Putamen (tissue), 1 donor: ENCODE results near the gene MAD1L1.
"Not testable (repeated sequence)": the region's sequence is repeated elsewhere in the genome, so short reads cannot be mapped to it uniquely, and the experiment has no call there.

Experiments
- DNase-seq: peaks from one replicate; pipeline ENCODE4 v3.0.0-alpha.2; 2016; ENCODE audit warnings: low spot score

MAD1L1 gene

DNA sequence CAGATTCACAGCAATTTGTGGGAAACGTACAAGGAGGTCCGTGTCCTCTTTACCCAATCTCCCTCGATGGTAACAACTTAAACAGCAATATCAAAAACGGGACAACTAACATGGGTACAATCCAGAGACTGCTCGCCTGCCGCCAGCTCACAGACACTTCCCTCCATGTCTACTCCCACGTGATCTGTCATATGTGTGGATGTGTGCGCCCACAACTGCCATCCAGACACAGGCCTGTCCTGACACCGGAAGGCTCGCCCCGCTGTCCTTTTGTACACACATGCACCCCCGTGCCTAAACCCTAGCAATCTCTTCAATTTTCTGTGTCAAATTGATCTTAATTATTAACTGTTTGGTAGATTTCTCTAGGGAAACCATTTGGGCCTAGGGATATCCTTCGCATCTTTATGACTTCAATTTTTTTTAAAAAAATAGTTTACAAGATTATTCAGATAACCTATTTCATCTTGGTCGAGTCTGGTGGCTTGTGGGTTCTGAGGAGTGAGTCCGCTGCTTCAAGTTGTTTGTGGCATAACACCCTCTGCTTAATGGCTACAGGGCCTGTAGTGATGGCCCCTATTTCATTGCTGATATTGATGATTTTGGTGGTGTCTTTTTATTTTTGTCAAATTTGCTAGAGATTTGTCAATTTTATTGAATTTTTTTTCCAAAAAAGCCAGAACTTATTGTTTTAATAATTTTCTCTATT lies 260.6 kb downstream of the MAD1L1 start:
- no peak for DNase-seq

DNA sequence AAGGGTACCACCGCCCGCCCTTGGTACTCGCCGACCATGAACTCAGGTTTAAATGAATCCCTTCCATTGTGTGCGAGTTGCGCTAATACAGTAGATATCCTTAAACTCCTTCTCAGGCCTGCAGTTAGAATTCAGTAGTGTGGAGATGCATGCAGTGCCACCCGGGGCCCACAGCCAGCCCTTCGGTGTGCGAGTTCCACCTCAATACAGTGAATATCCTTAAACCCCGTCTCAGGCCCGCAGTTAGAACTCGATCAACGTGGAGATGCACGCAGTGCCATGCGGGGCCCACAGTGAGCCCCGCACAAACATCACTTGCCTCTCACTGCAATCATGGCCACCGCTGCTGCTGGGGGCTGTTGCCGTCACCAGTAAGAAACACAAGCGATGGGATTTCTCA lies 261.9 kb downstream of the MAD1L1 start:
- no peak for DNase-seq

DNA sequence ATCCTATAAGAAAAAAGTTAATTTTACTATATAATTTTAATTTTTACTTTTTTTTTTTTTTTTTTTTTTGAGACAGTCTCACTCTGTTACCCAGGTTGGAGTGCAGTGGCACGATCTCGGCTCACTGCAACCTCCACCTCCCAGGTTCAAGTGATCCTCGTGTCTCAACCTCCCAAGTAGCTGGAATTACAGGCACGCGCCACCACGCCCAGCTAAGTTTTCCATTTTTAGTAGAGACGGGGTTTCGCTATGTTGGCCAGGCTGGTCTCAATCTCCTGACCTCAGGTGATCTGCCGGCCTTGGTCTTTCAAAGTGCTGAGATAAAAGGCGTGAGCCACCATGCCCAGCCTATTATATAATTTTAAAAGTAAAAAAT lies 262.5 kb downstream of the MAD1L1 start:
- not testable (repeated sequence) for DNase-seq

DNA sequence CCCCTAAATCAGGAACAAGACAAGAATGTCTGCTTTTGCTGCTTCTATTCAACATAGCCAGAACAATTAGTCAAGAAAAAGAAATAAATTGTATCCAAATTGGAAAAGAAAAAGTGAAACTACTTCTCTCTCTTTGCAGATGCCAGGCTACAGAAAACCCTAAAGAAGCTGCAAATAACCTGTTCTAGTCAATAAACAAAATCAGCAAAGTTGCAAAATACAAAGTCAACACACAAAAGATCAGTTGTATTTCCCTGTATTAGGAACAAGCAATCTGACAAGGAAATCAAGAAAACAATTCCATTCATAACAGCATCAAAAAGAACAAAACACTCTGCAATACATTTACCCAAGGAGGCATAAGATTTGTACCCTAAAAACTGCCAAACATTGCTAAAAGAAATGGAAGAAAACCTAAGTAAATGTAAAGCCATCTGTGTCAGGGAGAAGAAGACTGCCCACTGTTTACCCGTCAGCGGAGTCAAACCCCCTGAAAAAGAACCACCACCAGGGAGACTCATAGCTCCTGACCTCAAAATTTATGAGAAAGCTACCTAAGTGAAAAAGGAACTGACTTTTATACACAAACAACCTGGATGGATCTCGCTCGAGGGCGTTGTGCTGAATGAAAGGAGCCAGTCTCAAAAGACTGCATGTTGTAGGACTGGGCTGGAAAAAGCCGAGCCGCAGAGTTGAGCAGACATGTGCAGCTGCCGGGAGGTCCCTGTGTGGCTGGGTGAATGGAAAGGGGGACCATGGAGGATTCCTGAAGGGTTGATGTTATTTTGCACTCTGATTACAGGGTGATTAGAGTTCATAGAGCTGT lies 263.1 kb downstream of the MAD1L1 start:
- DNase-seq = no peak

DNA sequence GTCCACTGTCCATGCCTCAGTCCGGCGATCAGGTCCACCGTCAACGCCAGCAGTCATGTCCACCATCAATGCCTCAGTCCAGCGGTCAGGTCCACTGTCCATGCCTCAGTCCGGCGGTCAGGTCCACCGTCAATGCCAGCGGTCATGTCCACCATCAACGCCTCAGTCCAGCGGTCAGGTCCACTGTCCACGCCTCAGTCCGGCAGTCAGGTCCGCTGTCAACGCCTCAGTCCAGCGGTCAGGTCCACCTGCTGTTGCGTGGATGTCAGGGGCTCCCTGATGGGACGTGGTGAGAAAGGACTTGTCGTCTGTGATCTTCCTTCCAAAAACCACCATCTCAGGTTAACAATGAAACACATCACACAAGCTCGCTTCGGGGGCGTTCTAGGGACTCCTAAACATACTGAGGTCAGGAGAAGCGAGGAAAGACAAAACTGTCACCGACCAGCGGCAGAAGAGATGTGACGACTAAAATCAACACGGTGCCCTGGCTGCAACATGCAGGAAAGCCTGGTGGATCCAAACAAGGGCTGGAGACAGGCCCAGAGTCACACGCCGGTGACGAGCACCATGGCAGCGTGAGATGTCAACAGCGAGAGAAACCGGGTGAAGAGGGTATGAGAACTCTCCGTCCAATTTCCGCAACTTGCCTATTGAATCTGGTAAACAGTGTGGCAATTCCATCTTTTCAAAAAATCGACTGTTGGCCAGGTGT lies 264.2 kb downstream of the MAD1L1 start:
- no peak for DNase-seq

- DNase-seq = no peak
Observed at GRCh38 chr7:1967512-1968396, 265.0 kb downstream of the MAD1L1 start.

GRCh38 chr7:1966631-1967200 lies 266.0 kb downstream of the MAD1L1 start:
- no peak for DNase-seq

DNA sequence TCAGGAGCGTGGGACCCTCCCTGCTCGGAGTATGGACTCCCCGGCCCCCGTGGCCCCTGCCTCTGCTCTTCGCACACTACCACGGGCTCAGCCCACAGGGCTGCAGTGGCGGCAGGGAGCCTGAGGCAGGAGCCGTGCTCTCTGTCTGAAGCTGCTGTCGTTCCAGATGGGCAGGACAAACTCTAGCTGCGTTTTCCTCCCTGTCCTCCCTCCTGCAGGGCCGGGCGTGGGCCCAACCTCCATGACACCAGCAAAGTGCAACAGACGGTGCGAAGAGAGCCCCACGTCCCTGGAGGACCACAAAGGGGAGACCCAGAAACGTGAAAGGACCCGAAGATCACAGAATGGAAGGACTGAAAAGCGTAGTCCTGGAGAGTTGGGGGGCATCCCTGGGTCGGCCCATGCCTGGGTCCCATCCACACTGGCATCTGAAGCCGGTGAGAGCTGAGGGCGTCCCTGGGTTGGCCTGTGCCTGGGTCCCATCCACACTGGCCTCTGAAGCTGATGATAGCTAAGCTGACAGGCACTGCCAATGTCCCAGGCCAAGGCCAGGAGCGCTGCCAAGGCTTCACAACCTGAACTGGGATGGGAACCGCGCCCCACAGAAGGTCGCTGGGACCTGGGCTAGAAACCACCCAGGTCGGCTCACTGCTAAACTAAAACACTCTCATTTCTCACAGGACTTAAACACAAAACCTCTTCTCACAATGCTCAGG lies 267.0 kb downstream of the MAD1L1 start:
- DNase-seq = no peak

DNA sequence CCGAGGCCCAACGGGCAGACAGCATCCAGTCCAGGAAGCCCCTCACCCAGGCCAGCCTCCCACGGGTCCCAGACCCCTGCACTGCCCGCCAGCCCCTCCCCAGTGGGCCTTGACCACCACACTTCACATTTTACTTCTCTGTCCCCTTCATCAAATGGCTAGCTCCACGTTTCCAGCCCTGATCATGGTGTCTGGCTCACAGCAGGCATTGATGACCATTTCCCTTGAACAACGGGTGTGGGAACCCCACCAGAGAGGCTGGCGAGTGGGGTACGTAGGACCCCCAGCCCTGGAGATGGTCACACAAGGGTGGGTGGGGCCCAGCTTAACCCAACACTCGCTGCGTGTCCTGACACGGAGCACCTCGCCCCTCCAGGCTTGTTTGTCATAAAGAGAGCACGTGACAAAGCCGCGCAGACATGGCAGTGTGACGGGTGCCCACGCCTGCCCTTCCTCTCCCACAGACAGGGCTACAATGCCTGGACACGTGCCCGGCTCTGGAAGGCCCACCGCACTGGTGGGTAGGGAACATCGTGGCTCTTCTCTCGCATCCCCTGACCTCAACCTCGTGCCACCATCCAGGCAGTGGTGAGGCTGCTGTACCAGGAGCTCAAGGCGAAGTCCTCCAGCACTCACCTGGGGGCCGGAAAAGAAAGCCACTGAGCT lies 267.7 kb downstream of the MAD1L1 start:
- no peak for DNase-seq

- DNase-seq = no peak
Observed at GRCh38 chr7:1964211-1964912, 268.4 kb downstream of the MAD1L1 start.

DNA sequence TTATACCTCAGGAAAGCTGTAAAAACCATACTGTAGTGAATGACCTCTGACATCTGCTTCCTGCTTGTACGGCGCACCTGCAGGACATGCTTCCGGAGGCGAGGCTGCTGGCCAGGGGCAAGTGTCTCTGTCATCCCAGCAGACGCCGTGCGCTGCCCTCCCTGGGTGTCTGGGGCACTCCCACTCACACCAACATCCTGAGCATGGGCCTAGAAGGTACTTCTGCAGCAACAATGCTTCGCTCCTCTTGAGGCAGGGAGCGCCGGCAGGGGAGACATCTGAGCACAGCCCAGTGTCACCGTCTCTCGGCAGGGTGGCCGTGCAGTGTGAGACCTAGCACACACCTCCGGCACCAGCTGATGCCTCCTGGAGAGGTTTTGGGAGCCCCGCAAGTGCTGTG lies 269.2 kb downstream of the MAD1L1 start:
- DNase-seq = no peak

GRCh38 chr7:1961701-1962276 lies 271.0 kb downstream of the MAD1L1 start:
- no peak for DNase-seq

GRCh38 chr7:1959305-1959704 lies 273.4 kb downstream of the MAD1L1 start:
- DNase-seq = no peak

- DNase-seq = no peak
Observed at GRCh38 chr7:1957471-1958225, 275.1 kb downstream of the MAD1L1 start.

DNA sequence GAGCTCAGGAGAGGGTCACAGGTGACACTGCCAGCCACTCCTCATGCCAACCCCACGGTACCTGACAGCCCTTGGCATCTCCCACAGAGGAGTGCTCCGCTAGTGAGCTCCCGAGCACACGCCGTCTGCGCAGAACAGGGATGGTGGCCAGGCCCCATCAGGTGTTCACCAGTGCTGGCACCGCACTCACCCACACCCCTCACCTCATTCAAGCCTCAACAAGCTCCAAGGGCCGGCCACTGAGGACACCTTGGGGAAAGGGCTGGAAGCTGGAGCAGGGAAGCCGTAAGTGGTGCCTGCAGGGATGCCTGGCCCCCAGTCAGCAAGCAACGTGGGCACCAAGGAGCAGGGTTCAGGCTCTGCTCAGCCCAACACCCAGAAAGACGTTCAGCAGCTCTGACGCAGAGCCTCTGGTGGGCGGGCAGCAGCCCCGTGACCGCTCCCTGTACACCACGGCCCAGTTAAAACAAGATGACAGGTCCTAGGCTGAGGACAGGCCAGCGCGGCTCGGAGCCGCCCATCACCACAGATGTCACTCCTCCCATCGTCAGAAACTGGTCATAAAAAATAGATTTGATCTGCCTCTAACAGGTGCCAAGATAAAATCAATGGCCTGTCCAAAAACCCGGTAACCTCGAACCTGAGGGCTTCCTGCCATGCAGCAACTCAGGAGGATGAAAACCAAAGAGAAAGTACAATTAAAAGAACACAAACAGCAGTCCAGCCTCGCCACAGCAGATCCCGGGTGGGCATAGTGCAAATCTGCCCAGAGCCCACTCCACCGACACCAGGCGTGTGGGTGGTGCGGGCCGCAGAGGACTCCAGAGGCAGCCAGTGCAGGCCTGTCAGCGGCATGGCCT lies 275.9 kb downstream of the MAD1L1 start:
- no peak for DNase-seq

- DNase-seq = no peak
Observed at GRCh38 chr7:1956141-1956540, 276.6 kb downstream of the MAD1L1 start.

DNA sequence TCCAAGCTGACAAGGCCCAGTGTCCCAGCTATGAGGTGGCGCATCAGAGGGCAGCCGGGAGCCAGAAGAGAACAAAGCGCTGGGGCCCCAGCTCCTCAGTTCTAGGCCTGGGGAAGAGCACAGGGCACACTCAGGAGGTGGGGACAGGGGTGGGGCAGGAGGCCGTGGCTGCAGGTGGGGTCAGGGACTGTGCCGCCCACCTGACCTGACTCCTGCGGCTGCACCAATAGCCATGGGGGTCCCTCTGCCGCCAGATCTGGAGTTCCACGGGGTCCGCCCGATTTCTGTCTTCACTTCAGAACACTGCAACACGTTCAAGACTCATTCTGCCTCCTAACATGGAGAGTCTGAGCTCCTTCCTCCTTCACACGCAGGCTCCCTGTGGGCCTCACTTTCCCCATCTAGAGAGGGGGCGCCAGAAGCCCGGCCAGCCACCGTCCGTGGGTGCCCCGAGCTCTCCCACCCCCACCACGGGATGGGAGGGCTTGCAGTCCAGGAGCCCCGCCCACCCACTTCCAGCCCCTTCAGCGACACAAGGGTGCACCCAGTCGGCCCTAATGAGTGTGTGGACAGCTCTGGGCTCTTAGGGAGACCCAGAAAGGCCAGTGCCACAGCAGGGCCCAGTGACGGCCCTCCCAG lies 278.3 kb downstream of the MAD1L1 start:
- DNase-seq = no peak
